Testis (tissue), 2 donors: ENCODE measurements around the gene STRIT1.

Source experiments
- POLR2A ChIP-seq: fragments of 450-650 bp; IDR thresholded peaks from one replicate; pipeline ENCODE4 v1.6.1; 2017; ENCODE audit warnings: antibody characterized with exemption, mild to moderate bottlenecking, moderate library complexity
- TF ChIP-seq, protein P1 (sequence below), 3 experiments: fragments of 450-650 bp in 2 of 3; fragments of 200-600 bp in 1 of 3; sonication (generic) in 1 of 3; IDR thresholded peaks; one replicate each; pipeline ENCODE4 v1.5.1; 2016 to 2019; ENCODE audit warnings: antibody characterized with exemption in 3 of 3, mild to moderate bottlenecking in 2 of 3, moderate library complexity in 1 of 3

DNA sequence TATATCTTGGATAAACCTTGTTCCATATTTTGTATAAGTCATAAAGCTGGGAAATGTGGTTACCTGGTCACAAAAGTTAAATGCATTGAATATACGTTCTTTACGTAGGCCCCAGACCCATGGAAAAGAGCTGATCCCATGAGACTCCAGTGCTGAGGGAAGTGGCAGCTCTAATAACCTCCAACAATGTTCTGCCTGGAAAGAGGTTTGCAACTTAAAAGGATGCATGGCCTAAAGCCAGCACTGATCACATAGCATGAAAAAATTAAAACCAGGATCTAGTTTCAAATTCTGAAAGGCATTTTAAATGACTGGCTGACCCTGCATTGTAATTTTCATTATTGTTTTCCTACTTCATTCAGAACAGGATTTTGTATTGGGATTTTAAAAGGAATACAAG is 27.9 kb upstream of the STRIT1 start:
- TF ChIP-seq, protein P1, sequence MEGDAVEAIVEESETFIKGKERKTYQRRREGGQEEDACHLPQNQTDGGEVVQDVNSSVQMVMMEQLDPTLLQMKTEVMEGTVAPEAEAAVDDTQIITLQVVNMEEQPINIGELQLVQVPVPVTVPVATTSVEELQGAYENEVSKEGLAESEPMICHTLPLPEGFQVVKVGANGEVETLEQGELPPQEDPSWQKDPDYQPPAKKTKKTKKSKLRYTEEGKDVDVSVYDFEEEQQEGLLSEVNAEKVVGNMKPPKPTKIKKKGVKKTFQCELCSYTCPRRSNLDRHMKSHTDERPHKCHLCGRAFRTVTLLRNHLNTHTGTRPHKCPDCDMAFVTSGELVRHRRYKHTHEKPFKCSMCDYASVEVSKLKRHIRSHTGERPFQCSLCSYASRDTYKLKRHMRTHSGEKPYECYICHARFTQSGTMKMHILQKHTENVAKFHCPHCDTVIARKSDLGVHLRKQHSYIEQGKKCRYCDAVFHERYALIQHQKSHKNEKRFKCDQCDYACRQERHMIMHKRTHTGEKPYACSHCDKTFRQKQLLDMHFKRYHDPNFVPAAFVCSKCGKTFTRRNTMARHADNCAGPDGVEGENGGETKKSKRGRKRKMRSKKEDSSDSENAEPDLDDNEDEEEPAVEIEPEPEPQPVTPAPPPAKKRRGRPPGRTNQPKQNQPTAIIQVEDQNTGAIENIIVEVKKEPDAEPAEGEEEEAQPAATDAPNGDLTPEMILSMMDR (IDR thresholded peaks at IDR 0.05): no peak
- TF ChIP-seq POLR2A: no peak
